Neural progenitor cell (in vitro differentiated cells): Measurements from ENCODE around the gene PCDHA7. TPM values are rescaled to one million over a fixed set of nuclear protein-coding genes. Genes with fewer than 3 reads are reported as not detected.

Source experiments
- DNase-seq: peaks from one replicate; pipeline ENCODE4 v3.0.0-alpha.2; 2016; ENCODE audit warnings: low spot score
- H2AFZ ChIP-seq: fragments of 200-600 bp; sonication (generic); replicated peaks from 2 replicates; pipeline ENCODE4 v1.6.1; 2016; ENCODE audit warnings: antibody characterized with exemption
- H3F3A ChIP-seq: fragments of 200-600 bp; sonication (generic); 2 replicates; pipeline ENCODE4 v1.6.1; 2016; ENCODE audit warnings: antibody characterized with exemption, low read depth
- H3K27ac ChIP-seq: fragments of 200-600 bp; sonication (generic); 2 replicates; pipeline ENCODE4 v1.5.1; 2016; ENCODE audit warnings: mild to moderate bottlenecking
- H3K27me3 ChIP-seq: fragments of 200-600 bp; sonication (generic); 2 replicates; pipeline ENCODE4 v1.6.1; 2016; ENCODE audit warnings: mild to moderate bottlenecking, moderate library complexity
- H3K36me3 ChIP-seq: fragments of 200-600 bp; sonication (generic); 2 replicates; pipeline ENCODE4 v1.5.1; 2016
- H3K4me1 ChIP-seq: fragments of 200-600 bp; sonication (generic); 2 replicates; pipeline ENCODE4 v1.6.1; 2016; ENCODE audit warnings: mixed run types
- H3K4me2 ChIP-seq: fragments of 200-600 bp; sonication (generic); 2 replicates; pipeline ENCODE4 v1.6.1; 2016
- H3K4me3 ChIP-seq: fragments of 200-600 bp; sonication (generic); 2 replicates; pipeline ENCODE4 v1.5.1; 2016
- H3K79me2 ChIP-seq: fragments of 200-600 bp; sonication (generic); 2 replicates; pipeline ENCODE4 v1.6.1; 2016; ENCODE audit warnings: low read depth
- H3K9ac ChIP-seq: fragments of 200-600 bp; sonication (generic); 2 replicates; pipeline ENCODE4 v1.6.1; 2016
- H3K9me3 ChIP-seq: fragments of 200-600 bp; sonication (generic); 2 replicates; pipeline ENCODE4 v1.5.1; 2016; ENCODE audit warnings: low read depth
- H4K20me1 ChIP-seq: fragments of 200-600 bp; sonication (generic); 2 replicates; pipeline ENCODE4 v1.6.1; 2016; ENCODE audit warnings: low read depth
- H3K27ac Mint-ChIP-seq: 3 replicates; pipeline ENCODE4 v1.8.0; 2021; ENCODE audit warnings: mixed read lengths
- H3K27me3 Mint-ChIP-seq: 2 replicates; pipeline ENCODE4 v1.8.0; 2022; ENCODE audit warnings: low read depth, mild to moderate bottlenecking, inconsistent platforms, moderate library complexity, mixed read lengths; ENCODE audit not compliant: insufficient read depth
- H3K36me3 Mint-ChIP-seq: 3 replicates; pipeline ENCODE4 v1.8.0; 2021; ENCODE audit warnings: mixed read lengths
- H3K4me1 Mint-ChIP-seq: 3 replicates; pipeline ENCODE4 v1.8.0; 2021; ENCODE audit warnings: mixed read lengths
- H3K4me3 Mint-ChIP-seq: 3 replicates; pipeline ENCODE4 v1.8.0; 2021; ENCODE audit warnings: mild to moderate bottlenecking, moderate library complexity, mixed read lengths
- H3K9me3 Mint-ChIP-seq: 3 replicates; pipeline ENCODE4 v1.8.0; 2020; ENCODE audit warnings: mixed read lengths
- CTCF ChIP-seq: fragments of 200-600 bp; sonication (generic); IDR thresholded peaks from 2 replicates; pipeline ENCODE4 v1.5.1; 2017; ENCODE audit warnings: antibody characterized with exemption, mild to moderate bottlenecking
- EZH2 ChIP-seq: fragments of 200-600 bp; sonication (generic); IDR thresholded peaks from 2 replicates; pipeline ENCODE4 v1.6.1; 2017; ENCODE audit warnings: antibody characterized with exemption, mild to moderate bottlenecking, moderate library complexity
- EZH2phosphoT487 ChIP-seq: fragments of 200-600 bp; sonication (generic); IDR thresholded peaks from 2 replicates; pipeline ENCODE4 v1.6.1; 2017; ENCODE audit warnings: antibody characterized with exemption
- total RNA-seq: library from RNA; depleted of rRNA; stranded (reverse); fragments of >200 nt; gene quantifications from 2 replicates; pipeline ENCODE4 v1.2.3, GENCODE V29; 2015; ENCODE audit warnings: low replicate concordance

PCDHA7 gene
- total RNA-seq, 1 donor from 2014 or later = 0.36 TPM

GRCh38 chr5:140868721-140869554 is 34.9 kb downstream of the PCDHA7 start, which contains the start of gene PCDHA11:
TSS of gene PCDHA11 (plus strand) at chr5:140868957. CDS start at chr5:140869104, 147 bp downstream.
- Histone ChIP-seq H3K4me1 (no peaks in the 10 kb centered on the region), H3F3A (peaks cover 2% of the 10 kb centered on the region), H3K79me2 (peaks cover 4% of the 10 kb centered on the region), H3K27ac (no peak within 1 kb of the TSS), H4K20me1 (no peaks in the 10 kb centered on the region), H3K36me3 (peaks cover 4% of the 10 kb centered on the region), H3K9me3 (no peaks in the 10 kb centered on the region), H2AFZ (no peak within 1 kb of the TSS), H3K4me3 (peak within 1 kb of the TSS; percentile 55), H3K4me2 (peak within 1 kb of the TSS; percentile 73), H3K27me3 (no peaks in the 10 kb centered on the region), H3K9ac (no peak within 1 kb of the TSS)
- DNase-seq = peak; percentile 63
- Mint-ChIP-seq H3K4me3 (peak within 1 kb of the TSS; percentile 88), H3K27me3 (no peaks in the 10 kb centered on the region), H3K9me3 (peaks cover 24% of the 10 kb centered on the region), H3K27ac (peak within 1 kb of the TSS; percentile 25), H3K36me3 (peaks cover 29% of the 10 kb centered on the region), H3K4me1 (peaks cover 3% of the 10 kb centered on the region)
- TF ChIP-seq EZH2phosphoT487 (no peak), CTCF (peak; percentile 57)

- no peaks in the 10 kb centered on the region for H3K27me3 Mint-ChIP-seq
- Histone ChIP-seq H2AFZ (no peak overlapping the region), H3K36me3 (peaks cover 4% of the 10 kb centered on the region), H3K9me3 (no peaks in the 10 kb centered on the region), H3K4me2 (peak overlapping the region; percentile 73), H3K4me1 (no peaks in the 10 kb centered on the region), H3K27ac (no peak overlapping the region), H4K20me1 (no peaks in the 10 kb centered on the region), H3F3A (peaks cover 7% of the 10 kb centered on the region), H3K9ac (no peak overlapping the region), H3K4me3 (peak overlapping the region; percentile 55), H3K27me3 (no peaks in the 10 kb centered on the region), H3K79me2 (peaks cover 10% of the 10 kb centered on the region)
- TF ChIP-seq EZH2 (no peak), CTCF (peak; percentile 50), EZH2phosphoT487 (no peak)
- no peak for DNase-seq
- peak overlapping the region; percentile 25 for H3K27ac Mint-ChIP-seq
- peak overlapping the region; percentile 88 for H3K4me3 Mint-ChIP-seq
- peaks cover 31% of the 10 kb centered on the region for H3K36me3 Mint-ChIP-seq
- H3K4me1 Mint-ChIP-seq = peaks cover 3% of the 10 kb centered on the region
- H3K9me3 Mint-ChIP-seq = peaks cover 21% of the 10 kb centered on the region
Observed at GRCh38 chr5:140869555-140869886, 35.5 kb downstream of the PCDHA7 start.

DNA sequence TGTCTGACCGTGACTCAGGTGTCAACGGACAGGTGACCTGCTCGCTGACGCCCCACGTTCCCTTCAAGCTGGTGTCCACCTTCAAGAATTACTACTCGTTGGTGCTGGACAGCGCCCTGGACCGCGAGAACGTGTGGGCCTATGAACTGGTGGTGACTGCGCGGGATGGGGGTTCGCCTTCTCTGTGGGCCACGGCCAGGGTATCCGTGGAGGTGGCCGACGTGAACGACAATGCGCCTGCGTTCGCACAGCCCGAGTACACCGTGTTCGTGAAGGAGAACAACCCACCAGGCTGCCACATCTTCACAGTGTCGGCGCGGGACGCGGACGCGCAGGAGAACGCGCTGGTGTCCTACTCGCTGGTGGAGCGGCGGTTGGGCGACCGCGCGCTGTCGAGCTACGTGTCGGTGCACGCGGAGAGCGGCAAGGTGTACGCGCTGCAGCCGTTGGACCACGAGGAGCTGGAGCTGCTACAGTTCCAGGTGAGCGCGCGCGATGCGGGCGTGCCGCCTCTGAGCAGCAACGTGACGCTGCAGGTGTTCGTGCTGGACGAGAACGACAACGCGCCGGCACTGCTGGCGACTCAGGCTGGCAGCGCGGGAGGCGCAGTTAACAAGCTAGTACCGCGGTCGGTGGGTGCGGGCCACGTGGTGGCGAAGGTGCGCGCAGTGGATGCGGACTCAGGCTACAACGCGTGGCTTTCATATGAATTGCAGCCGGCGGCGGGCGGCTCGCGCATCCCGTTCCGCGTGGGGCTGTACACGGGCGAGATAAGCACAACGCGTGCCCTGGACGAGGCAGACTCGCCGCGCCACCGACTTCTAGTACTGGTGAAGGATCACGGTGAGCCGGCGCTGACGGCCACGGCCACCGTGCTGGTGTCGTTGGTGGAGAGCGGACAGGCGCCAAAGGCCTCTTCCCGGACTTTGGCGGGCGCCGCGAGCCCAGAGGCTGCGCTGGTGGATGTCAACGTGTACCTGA is 36.4 kb downstream of the PCDHA7 start:
- Mint-ChIP-seq H3K27ac (no peak overlapping the region), H3K4me3 (no peak overlapping the region), H3K4me1 (peaks cover 7% of the 10 kb centered on the region), H3K36me3 (peaks cover 36% of the 10 kb centered on the region), H3K27me3 (no peaks in the 10 kb centered on the region), H3K9me3 (peaks cover 25% of the 10 kb centered on the region)
- Histone ChIP-seq H3K9me3 (no peaks in the 10 kb centered on the region), H2AFZ (no peak overlapping the region), H3K9ac (no peak overlapping the region), H3K4me3 (no peak overlapping the region), H3K79me2 (peaks cover 11% of the 10 kb centered on the region), H3F3A (peaks cover 7% of the 10 kb centered on the region), H3K36me3 (peaks cover 4% of the 10 kb centered on the region), H3K27me3 (no peaks in the 10 kb centered on the region), H3K4me1 (no peaks in the 10 kb centered on the region), H3K4me2 (no peak overlapping the region), H4K20me1 (no peaks in the 10 kb centered on the region), H3K27ac (no peak overlapping the region)
- TF ChIP-seq CTCF (no peak), EZH2phosphoT487 (no peak), EZH2 (no peak)
- DNase-seq = no peak
